ENCODE measurements around the gene TLCD5.

The TLCD5 gene

GRCh38 chr11:120337355-120338106 is 12.4 kb downstream of the TLCD5 start:
- peak; percentile 57 for DNase-seq (ENCODE audit: low spot score)

GRCh38 chr11:120338107-120338933 is 13.2 kb downstream of the TLCD5 start:
- no peak for DNase-seq (ENCODE audit: low spot score)

- DNase-seq (ENCODE audit: low spot score) = peak; percentile 86
Measured at GRCh38 chr11:120339394-120339890, 14.3 kb downstream of the TLCD5 start.

- DNase-seq (ENCODE audit: low spot score) = no peak
Measured at GRCh38 chr11:120340529-120340928, 15.4 kb downstream of the TLCD5 start.

GRCh38 chr11:120342226-120342625 is 17.1 kb downstream of the TLCD5 start:
- DNase-seq (ENCODE audit: low spot score) = no peak

- no peak for DNase-seq (ENCODE audit: low spot score)
Measured at GRCh38 chr11:120342678-120343077, 17.6 kb downstream of the TLCD5 start.

- DNase-seq (ENCODE audit: low spot score) = peak; percentile 72
Measured at GRCh38 chr11:120343429-120343828, 18.3 kb downstream of the TLCD5 start.

- DNase-seq (ENCODE audit: low spot score) = peak; percentile 56
Measured at GRCh38 chr11:120344302-120345004, 19.4 kb downstream of the TLCD5 start.

- no peak for DNase-seq (ENCODE audit: low spot score)
Measured at GRCh38 chr11:120346233-120346632, 21.1 kb downstream of the TLCD5 start.

GRCh38 chr11:120350637-120351036 is 25.5 kb downstream of the TLCD5 start:
- no peak for DNase-seq (ENCODE audit: low spot score)

- DNase-seq (ENCODE audit: low spot score) = no peak
Measured at GRCh38 chr11:120352405-120352804, 27.3 kb downstream of the TLCD5 start.

- DNase-seq (ENCODE audit: low spot score) = no peak
Measured at GRCh38 chr11:120354068-120354467, 29.0 kb downstream of the TLCD5 start.

- no peak for DNase-seq (ENCODE audit: low spot score)
Measured at GRCh38 chr11:120354779-120355178, 29.7 kb downstream of the TLCD5 start.

GRCh38 chr11:120357620-120358019 is 32.5 kb downstream of the TLCD5 start:
- no peak for DNase-seq (ENCODE audit: low spot score)

- no peak for DNase-seq (ENCODE audit: low spot score)
Measured at GRCh38 chr11:120358729-120359128, 33.6 kb downstream of the TLCD5 start.

- DNase-seq (ENCODE audit: low spot score) = no peak
Measured at GRCh38 chr11:120363436-120363835, 38.3 kb downstream of the TLCD5 start.

GRCh38 chr11:120365512-120365911 is 40.4 kb downstream of the TLCD5 start:
- DNase-seq (ENCODE audit: low spot score) = no peak

GRCh38 chr11:120372296-120372695 is 47.2 kb downstream of the TLCD5 start:
- DNase-seq (ENCODE audit: low spot score) = no peak

- no peak for DNase-seq (ENCODE audit: low spot score)
Measured at GRCh38 chr11:120375076-120375475, 50.0 kb downstream of the TLCD5 start.

GRCh38 chr11:120376547-120377182 is 51.6 kb downstream of the TLCD5 start:
- no peak for DNase-seq (ENCODE audit: low spot score)

GRCh38 chr11:120378474-120378873 is 53.4 kb downstream of the TLCD5 start:
- no peak for DNase-seq (ENCODE audit: low spot score)

- no peak for DNase-seq (ENCODE audit: low spot score)
Measured at GRCh38 chr11:120381401-120381800, 56.3 kb downstream of the TLCD5 start.
